K562 (cell line): ENCODE data around the gene GALM. TPM values are rescaled to one million over a fixed set of nuclear protein-coding genes. Genes with fewer than 3 reads are reported as not detected.

Experiments used
- CEBPB ChIP-seq: fragments of 450-650 bp; IDR thresholded peaks from 2 replicates; pipeline ENCODE4 v1.6.1; 2016; ENCODE audit warnings: missing genetic modification characterization, missing compliant biosample characterization
- MGA ChIP-seq: fragments of 450-650 bp; IDR thresholded peaks from 2 replicates; pipeline ENCODE4 v1.6.1; 2016; ENCODE audit warnings: mild to moderate bottlenecking, moderate library complexity
- RBM14 ChIP-seq: fragments of 200-400 bp; formaldehyde crosslinking; IDR thresholded peaks from 2 replicates; pipeline ENCODE4 v1.6.1; 2018; ENCODE audit warnings: low read depth, mild to moderate bottlenecking, low read length, moderate library complexity, borderline replicate concordance; ENCODE audit not compliant: insufficient read depth
- SAP30 ChIP-seq: fragments of 200-600 bp; sonication (generic); IDR thresholded peaks from 2 replicates; pipeline ENCODE4 v1.6.1; 2012; ENCODE audit warnings: borderline replicate concordance, low read depth, mild to moderate bottlenecking, moderate library complexity, low read length, control low read depth, inconsistent platforms; ENCODE audit not compliant: insufficient read depth, poor library complexity, severe bottlenecking
- ZNF778 ChIP-seq: fragments of 450-650 bp; formaldehyde crosslinking; IDR thresholded peaks from 2 replicates; pipeline ENCODE4 v1.4.0; 2020; ENCODE audit warnings: mild to moderate bottlenecking, moderate library complexity
- polyA plus RNA-seq, 8 experiments: library from polyadenylated mRNA; depleted of rRNA in 4 of 8; stranded (reverse) in 5 of 8; unstranded in 3 of 8; fragments of >200 nt; fragmentation: Nextera tagmentation in 2 of 8; fragmentation: Illumina TruSeq in 1 of 8; extraction: Ambion mirVana in 2 of 8; extraction: Trizol in 1 of 8; gene quantifications; 2 replicates each; pipeline versions ENCODE4 v1.2.1 to v1.2.3, GENCODE V29; 2011 to 2014; ENCODE audit warnings: inconsistent platforms in 1 of 8, missing spikeins in 1 of 8
- total RNA-seq, 7 experiments: library from RNA; depleted of rRNA in 6 of 7; stranded (reverse); fragments of >200 nt in 6 of 7; fragmentation: Illumina TruSeq in 2 of 7; extraction: Trizol in 2 of 7; gene quantifications; 2 replicates each; pipeline versions ENCODE4 v1.2.1 to v1.2.3, GENCODE V29; 2011 to 2021; ENCODE audit warnings: low replicate concordance in 1 of 7

Gene GALM
- total and polyA plus RNA-seq, 9 of the 15 experiments (the other 6 are each of a cell fraction or from before 2014, with no cell fraction given) = 22.1 to 51.7 (median 27.9) TPM

- TF ChIP-seq MGA (no peak), CEBPB (tag) (no peak), RBM14 (no peak), SAP30 (no peak), ZNF778 (CRISPR knock-in tag) (no peak)
These were observed 32.9 kb upstream of the GALM start (continued) for GRCh38 chr2:38632980-38633379.
